H1 (cell line): ENCODE results near the gene MFNG. TPM values are rescaled to one million over a fixed set of nuclear protein-coding genes. Genes with fewer than 3 reads are reported as not detected.

Source experiments
- CTCF ChIA-PET: fragments of 300-600 bp; sonication (Branson Sonifier 250); formaldehyde crosslinking; loops from one replicate; lab custom pipeline; 2021; ENCODE audit not compliant: partially characterized antibody; lab: Charles Lee
- POLR2A ChIA-PET: fragments of 300-600 bp; sonication (Branson Sonifier 250); formaldehyde crosslinking; loops from one replicate; lab custom pipeline; 2021; ENCODE audit warnings: inconsistent platforms; ENCODE audit not compliant: partially characterized antibody; lab: Charles Lee
- DNase-seq, 2 experiments: peaks; one replicate each; pipeline versions ENCODE4 v3.0.0 to v3.0.0-alpha.2; 2010 to 2022; ENCODE audit warnings: low spot score in 2 of 2, low read depth in 1 of 2, mixed read lengths in 1 of 2
- FAIRE-seq: peaks from 2 replicates; lab custom pipeline; 2011; peaks lifted over from hg19 to GRCh38; lab: Jason Lieb, UNC
- H2AFZ ChIP-seq: 2 replicates; pipeline ENCODE4 v1.8.1; 2012; ENCODE audit warnings: low read length, inconsistent platforms
- H2AK5ac ChIP-seq: 2 replicates; pipeline ENCODE4 v1.6.1; 2013; ENCODE audit warnings: low read depth, low read length
- H2BK120ac ChIP-seq: replicated peaks from 2 replicates; pipeline ENCODE3; 2013; ENCODE audit warnings: low read depth, low read length, inconsistent platforms
- H2BK12ac ChIP-seq: 2 replicates; pipeline ENCODE4 v1.6.1; 2013; ENCODE audit warnings: low read depth, low read length
- H2BK15ac ChIP-seq: 2 replicates; pipeline ENCODE4 v1.6.1; 2013; ENCODE audit warnings: low read length
- H2BK20ac ChIP-seq: 2 replicates; pipeline ENCODE4 v1.6.1; 2013; ENCODE audit warnings: low read length
- H2BK5ac ChIP-seq: 2 replicates; pipeline ENCODE4 v1.6.1; 2013; ENCODE audit warnings: low read depth, low read length
- H3K14ac ChIP-seq: 2 replicates; pipeline ENCODE4 v1.6.1; 2013; ENCODE audit warnings: inconsistent platforms; ENCODE audit not compliant: insufficient read length
- H3K18ac ChIP-seq: 2 replicates; pipeline ENCODE4 v1.6.1; 2013; ENCODE audit warnings: low read length; ENCODE audit errors: extremely low read depth
- H3K23ac ChIP-seq: 2 replicates; pipeline ENCODE4 v1.6.1; 2013; ENCODE audit warnings: inconsistent platforms; ENCODE audit not compliant: insufficient read length
- H3K23me2 ChIP-seq: 2 replicates; pipeline ENCODE4 v1.6.1; 2013; ENCODE audit warnings: low read depth, low read length
- H3K27ac ChIP-seq: 2 replicates; pipeline ENCODE4 v1.6.1; 2011; ENCODE audit warnings: low read depth, low read length, inconsistent platforms
- H3K27me3 ChIP-seq, 4 experiments: replicated peaks in 1 of 4; 1 replicate in 1 of 4; 2 replicates in 3 of 4; pipeline versions ENCODE4 v1.6.1 to v1.8.1; 2011 to 2013; ENCODE audit warnings: low read length in 3 of 4, mild to moderate bottlenecking in 3 of 4, inconsistent platforms in 2 of 4, mixed read lengths in 2 of 4, moderate library complexity in 1 of 4; ENCODE audit not compliant: control insufficient read depth in 3 of 4, insufficient read depth in 3 of 4; ENCODE audit errors: extremely low read depth in 1 of 4
- H3K36me3 ChIP-seq, 4 experiments: 2 replicates each; pipeline versions ENCODE4 v1.6.1 to v1.8.1; 2011 to 2013; ENCODE audit warnings: mild to moderate bottlenecking in 4 of 4, low read length in 3 of 4, moderate library complexity in 2 of 4, control low read depth in 1 of 4, inconsistent platforms in 1 of 4; ENCODE audit not compliant: insufficient read depth in 4 of 4, control insufficient read depth in 2 of 4
- H3K4ac ChIP-seq: replicated peaks from 2 replicates; pipeline ENCODE3; 2013; ENCODE audit warnings: low read length, low read depth, mixed read lengths, inconsistent platforms; ENCODE audit not compliant: insufficient read length
- H3K4me1 ChIP-seq, 4 experiments: replicated peaks in 1 of 4; 1 replicate in 1 of 4; 2 replicates in 3 of 4; pipeline versions ENCODE4 v1.6.1 to v1.8.1; 2011 to 2013; ENCODE audit warnings: low read length in 3 of 4, inconsistent platforms in 2 of 4, mixed read lengths in 1 of 4; ENCODE audit not compliant: insufficient read depth in 4 of 4, control insufficient read depth in 3 of 4
- H3K4me2 ChIP-seq, 2 experiments: 2 replicates each; pipeline versions ENCODE4 v1.6.1 to v1.8.1; 2011 to 2013; ENCODE audit warnings: low read depth in 2 of 2, low read length in 2 of 2, control low read depth in 1 of 2, inconsistent platforms in 1 of 2, mild to moderate bottlenecking in 1 of 2; ENCODE audit not compliant: insufficient read depth in 1 of 2
- H3K4me3 ChIP-seq, 4 experiments: fragments of 200-600, 300-600 bp in 1 of 4; sonication (generic), shearing (Covaris generic), sonication (Bioruptor Twin) in 1 of 4; 2 replicates each; pipeline versions ENCODE4 v1.5.1 to v1.8.1; 2011 to 2016; ENCODE audit warnings: low read length in 4 of 4, low read depth in 3 of 4, control low read depth in 2 of 4, inconsistent platforms in 2 of 4, mild to moderate bottlenecking in 2 of 4, mixed read lengths in 1 of 4, moderate library complexity in 1 of 4; ENCODE audit not compliant: insufficient read depth in 2 of 4; ENCODE audit errors: extremely low read depth in 1 of 4
- H3K56ac ChIP-seq: replicated peaks from 2 replicates; pipeline ENCODE3; 2013; ENCODE audit warnings: low read depth, mild to moderate bottlenecking, mixed read lengths, low read length, inconsistent platforms; ENCODE audit not compliant: insufficient read length
- H3K79me1 ChIP-seq: 2 replicates; pipeline ENCODE4 v1.6.1; 2013; ENCODE audit warnings: low read depth, low read length, control low read depth
- H3K79me2 ChIP-seq, 2 experiments: 2 replicates each; pipeline versions ENCODE4 v1.6.1 to v1.8.1; 2012 to 2013; ENCODE audit warnings: low read length in 2 of 2, mild to moderate bottlenecking in 2 of 2, inconsistent platforms in 1 of 2; ENCODE audit not compliant: insufficient read depth in 2 of 2, control insufficient read depth in 1 of 2
- H3K9ac ChIP-seq, 4 experiments: replicated peaks in 1 of 4; 1 replicate in 1 of 4; 2 replicates in 3 of 4; pipeline versions ENCODE4 v1.6.1 to v1.8.1; 2011 to 2013; ENCODE audit warnings: low read depth in 3 of 4, low read length in 3 of 4, control low read depth in 2 of 4, mild to moderate bottlenecking in 2 of 4, moderate library complexity in 2 of 4, inconsistent platforms in 1 of 4; ENCODE audit errors: extremely low read depth in 1 of 4
- H3K9me3 ChIP-seq, 2 experiments: 2 replicates each; pipeline versions ENCODE4 v1.6.1 to v1.8.1; 2012 to 2013; ENCODE audit warnings: mild to moderate bottlenecking in 2 of 2, moderate library complexity in 2 of 2, control low read depth in 1 of 2, inconsistent platforms in 1 of 2, low read depth in 1 of 2, low read length in 1 of 2, mixed read lengths in 1 of 2; ENCODE audit not compliant: insufficient read depth in 2 of 2
- H4K20me1 ChIP-seq, 2 experiments: replicated peaks in 1 of 2; 2 replicates each; pipeline versions ENCODE3 to v1.8.1; 2011 to 2013; ENCODE audit warnings: inconsistent platforms in 2 of 2, low read length in 2 of 2, mild to moderate bottlenecking in 1 of 2; ENCODE audit not compliant: insufficient read depth in 2 of 2, control insufficient read depth in 1 of 2
- H4K5ac ChIP-seq: 2 replicates; pipeline ENCODE4 v1.6.1; 2013; ENCODE audit warnings: low read length, low read depth, mixed read lengths, inconsistent platforms; ENCODE audit not compliant: insufficient read length
- H4K8ac ChIP-seq: 2 replicates; pipeline ENCODE4 v1.8.0; 2013; ENCODE audit warnings: mild to moderate bottlenecking, moderate library complexity, low read length, inconsistent platforms; ENCODE audit not compliant: insufficient read depth; ENCODE audit errors: extremely low read depth
- H4K91ac ChIP-seq: replicated peaks from 2 replicates; pipeline ENCODE3; 2013; ENCODE audit warnings: low read length, mixed read lengths, inconsistent platforms; ENCODE audit not compliant: insufficient read length
- CHD1 ChIP-seq: IDR thresholded peaks from 2 replicates; pipeline ENCODE4 v1.6.1; 2012; ENCODE audit warnings: low read depth, low read length, improper control_type of control experiment
- CREB1 ChIP-seq: IDR thresholded peaks from 2 replicates; pipeline ENCODE4 v1.6.1; 2012; ENCODE audit warnings: inconsistent platforms
- JUN ChIP-seq: IDR thresholded peaks from 2 replicates; pipeline ENCODE4 v1.6.1; 2011; ENCODE audit warnings: low read depth, mild to moderate bottlenecking, improper control_type of control experiment, low read length
- YY1 ChIP-seq: IDR thresholded peaks from 2 replicates; pipeline ENCODE4 v1.6.1; 2011; ENCODE audit warnings: low read depth, mild to moderate bottlenecking, low read length
- WGBS, 2 experiments: shearing (Covaris generic) in 1 of 2; methylation state at CpG; one replicate each; pipeline versions ENCODE4 v1.1.6 to v1.1.7; 2013 to 2015; ENCODE audit warnings: low lambda C conversion rate in 2 of 2, mixed read lengths in 2 of 2, inconsistent platforms in 1 of 2, low coverage in 1 of 2, missing lambda C conversion rate in 1 of 2; ENCODE audit not compliant: insufficient replicate concordance in 2 of 2, insufficient coverage in 1 of 2, insufficient read length in 1 of 2; ENCODE audit errors: extremely low coverage in 1 of 2, missing lambda C conversion rate in 1 of 2; 5-methylcytosine and 5-hydroxymethylcytosine counted together
- polyA plus RNA-seq, 7 experiments: library from polyadenylated mRNA; depleted of rRNA in 3 of 7; stranded (reverse) in 5 of 7; unstranded in 2 of 7; fragments of >200 nt in 5 of 7; fragments of 200-250 nt in 2 of 7; gene quantifications; 1 replicate in 5 of 7; 2 replicates in 1 of 7; 4 replicates in 1 of 7; pipeline versions ENCODE4 v1.2.1 to v1.2.3, GENCODE V29; 2011 to 2013; ENCODE audit warnings: missing spikeins in 2 of 7, mixed read lengths in 2 of 7
- total RNA-seq: library from RNA; stranded (reverse); fragmentation: NEBNext Ultra II Directional; extraction: Animal tissue kit (Norgen Biotek cat#: 25700); gene quantifications from 2 replicates; pipeline ENCODE4 v1.2.1, GENCODE V29; 2021
- TF ChIP-seq, protein P1 (sequence below): IDR thresholded peaks from 2 replicates; pipeline ENCODE4 v1.6.1; 2012; ENCODE audit warnings: inconsistent platforms
- TF ChIP-seq, protein P2 (sequence below): IDR thresholded peaks from 2 replicates; pipeline ENCODE4 v1.6.1; 2012; ENCODE audit warnings: low read length, inconsistent platforms

MFNG gene
- total and polyA plus RNA-seq, 2 of the 8 experiments (the other 6 are each of a cell fraction or from before 2014, with no cell fraction given): 1.7 to 5.5 TPM

DNA sequence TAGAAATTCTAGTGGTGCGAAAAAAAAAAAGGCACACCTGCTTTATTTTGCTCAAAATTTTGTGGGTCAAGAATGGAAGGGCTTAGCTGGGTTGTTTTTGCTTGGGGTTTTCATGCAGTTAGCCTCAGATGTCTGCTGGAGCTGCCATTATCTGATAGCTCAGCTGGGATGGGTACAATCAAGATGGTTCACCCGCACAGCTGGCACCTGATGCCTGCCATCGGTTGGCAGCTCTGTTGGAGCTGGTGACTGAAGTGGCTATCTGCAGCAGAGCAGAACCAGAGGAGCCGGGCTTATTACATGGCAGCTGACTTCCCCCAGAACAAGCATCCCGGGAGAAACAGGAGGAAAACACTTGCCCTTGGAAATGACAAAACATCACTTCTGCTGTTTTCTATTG is 46.8 kb downstream of the MFNG start:
- Histone ChIP-seq H3K56ac (no peak overlapping the region), H2BK5ac (no peak overlapping the region), H3K9me3 (peaks cover 4% of the 10 kb centered on the region in 2 experiments; a peak in 1 of 4 replicates), H3K79me2 (no peaks in the 10 kb centered on the region), H2BK12ac (no peak overlapping the region), H4K91ac (no peak overlapping the region), H3K4ac (no peak overlapping the region), H3K27me3 (no peaks in the 10 kb centered on the region), H3K18ac (no peak overlapping the region), H3K4me2 (no peak overlapping the region), H2BK15ac (no peak overlapping the region), H4K5ac (no peak overlapping the region), H3K36me3 (no peaks in the 10 kb centered on the region), H3K14ac (no peak overlapping the region), H4K8ac (no peak overlapping the region), H3K23me2 (no peaks in the 10 kb centered on the region), H3K4me3 (no peak overlapping the region), H3K79me1 (no peaks in the 10 kb centered on the region), H2AFZ (no peak overlapping the region), H3K9ac (no peak overlapping the region), H4K20me1 (no peaks in the 10 kb centered on the region), H2BK120ac (no peak overlapping the region), H2BK20ac (no peak overlapping the region), H2AK5ac (no peak overlapping the region), H3K4me1 (no peaks in the 10 kb centered on the region), H3K27ac (no peak overlapping the region), H3K23ac (no peak overlapping the region)
- 91% methylated on average over 5 of the region's 5 CpGs; no CpG with 5 or more reads in 1 of the 2 experiments for WGBS, 2 experiments
- no peak for TF ChIP-seq JUN
- TF ChIP-seq, protein P1, sequence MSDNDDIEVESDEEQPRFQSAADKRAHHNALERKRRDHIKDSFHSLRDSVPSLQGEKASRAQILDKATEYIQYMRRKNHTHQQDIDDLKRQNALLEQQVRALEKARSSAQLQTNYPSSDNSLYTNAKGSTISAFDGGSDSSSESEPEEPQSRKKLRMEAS: no peak
- no peak for TF ChIP-seq CHD1
- TF ChIP-seq YY1: no peak
- TF ChIP-seq, protein P2, sequence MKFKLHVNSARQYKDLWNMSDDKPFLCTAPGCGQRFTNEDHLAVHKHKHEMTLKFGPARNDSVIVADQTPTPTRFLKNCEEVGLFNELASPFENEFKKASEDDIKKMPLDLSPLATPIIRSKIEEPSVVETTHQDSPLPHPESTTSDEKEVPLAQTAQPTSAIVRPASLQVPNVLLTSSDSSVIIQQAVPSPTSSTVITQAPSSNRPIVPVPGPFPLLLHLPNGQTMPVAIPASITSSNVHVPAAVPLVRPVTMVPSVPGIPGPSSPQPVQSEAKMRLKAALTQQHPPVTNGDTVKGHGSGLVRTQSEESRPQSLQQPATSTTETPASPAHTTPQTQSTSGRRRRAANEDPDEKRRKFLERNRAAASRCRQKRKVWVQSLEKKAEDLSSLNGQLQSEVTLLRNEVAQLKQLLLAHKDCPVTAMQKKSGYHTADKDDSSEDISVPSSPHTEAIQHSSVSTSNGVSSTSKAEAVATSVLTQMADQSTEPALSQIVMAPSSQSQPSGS: no peak
- TF ChIP-seq CREB1: no peak
- FAIRE-seq (no peak), DNase-seq (no peak)
- ChIA-PET CTCF (interaction anchor here (1.2 to 3.1 kb wide), 5 partner anchors 10 to 54 kb away, joined by 3 to 25 read pairs (median 5); no protein-coding TSS in a partner anchor), POLR2A (interaction anchor here (0.5 kb wide), 1 partner anchor 329 kb away, joined by 3 read pairs; no protein-coding TSS in a partner anchor)
